NB4 (cell line): ENCODE data around the gene SLC47A2.
"Not testable (repeated sequence)": the region's sequence is repeated elsewhere in the genome, so short reads cannot be mapped to it uniquely, and the experiment has no call there.

Experiments used
- DNase-seq: peaks from one replicate; pipeline ENCODE4 v3.0.0; 2010; ENCODE audit warnings: low read depth
- H3K4me3 ChIP-seq: one replicate; pipeline ENCODE4 v1.5.1; 2011; ENCODE audit warnings: mild to moderate bottlenecking, low read depth, low read length, moderate library complexity
- MYC ChIP-seq: IDR thresholded peaks from 2 replicates; pipeline ENCODE4 v1.6.1; 2011; ENCODE audit warnings: low read depth, low read length
- POLR2A ChIP-seq: IDR thresholded peaks from 2 replicates; pipeline ENCODE4 v1.6.1; 2011; ENCODE audit warnings: mild to moderate bottlenecking; ENCODE audit not compliant: insufficient read length; ENCODE audit errors: extremely low read depth
- TF ChIP-seq, protein P1 (sequence below): IDR thresholded peaks from 2 replicates; pipeline ENCODE4 v1.6.1; 2011; ENCODE audit warnings: low read depth, low read length
- TF ChIP-seq, protein P2 (sequence below): IDR thresholded peaks from one replicate; pipeline ENCODE4 v1.5.1; 2012; ENCODE audit warnings: low read depth, low read length

The SLC47A2 gene

GRCh38 chr17:19671433-19671832 lies 45.0 kb downstream of the SLC47A2 start:
- no peak overlapping the region for H3K4me3 ChIP-seq
- no peak for DNase-seq
- TF ChIP-seq POLR2A (no peak), MYC (no peak)
- TF ChIP-seq, protein P1, sequence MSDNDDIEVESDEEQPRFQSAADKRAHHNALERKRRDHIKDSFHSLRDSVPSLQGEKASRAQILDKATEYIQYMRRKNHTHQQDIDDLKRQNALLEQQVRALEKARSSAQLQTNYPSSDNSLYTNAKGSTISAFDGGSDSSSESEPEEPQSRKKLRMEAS: no peak

GRCh38 chr17:19670908-19671307 lies 45.5 kb downstream of the SLC47A2 start:
- no peak for DNase-seq
- TF ChIP-seq, protein P1: no peak
- TF ChIP-seq, protein P2, sequence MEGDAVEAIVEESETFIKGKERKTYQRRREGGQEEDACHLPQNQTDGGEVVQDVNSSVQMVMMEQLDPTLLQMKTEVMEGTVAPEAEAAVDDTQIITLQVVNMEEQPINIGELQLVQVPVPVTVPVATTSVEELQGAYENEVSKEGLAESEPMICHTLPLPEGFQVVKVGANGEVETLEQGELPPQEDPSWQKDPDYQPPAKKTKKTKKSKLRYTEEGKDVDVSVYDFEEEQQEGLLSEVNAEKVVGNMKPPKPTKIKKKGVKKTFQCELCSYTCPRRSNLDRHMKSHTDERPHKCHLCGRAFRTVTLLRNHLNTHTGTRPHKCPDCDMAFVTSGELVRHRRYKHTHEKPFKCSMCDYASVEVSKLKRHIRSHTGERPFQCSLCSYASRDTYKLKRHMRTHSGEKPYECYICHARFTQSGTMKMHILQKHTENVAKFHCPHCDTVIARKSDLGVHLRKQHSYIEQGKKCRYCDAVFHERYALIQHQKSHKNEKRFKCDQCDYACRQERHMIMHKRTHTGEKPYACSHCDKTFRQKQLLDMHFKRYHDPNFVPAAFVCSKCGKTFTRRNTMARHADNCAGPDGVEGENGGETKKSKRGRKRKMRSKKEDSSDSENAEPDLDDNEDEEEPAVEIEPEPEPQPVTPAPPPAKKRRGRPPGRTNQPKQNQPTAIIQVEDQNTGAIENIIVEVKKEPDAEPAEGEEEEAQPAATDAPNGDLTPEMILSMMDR: no peak
- TF ChIP-seq POLR2A (no peak), MYC (no peak)
- no peak overlapping the region for H3K4me3 ChIP-seq

DNA sequence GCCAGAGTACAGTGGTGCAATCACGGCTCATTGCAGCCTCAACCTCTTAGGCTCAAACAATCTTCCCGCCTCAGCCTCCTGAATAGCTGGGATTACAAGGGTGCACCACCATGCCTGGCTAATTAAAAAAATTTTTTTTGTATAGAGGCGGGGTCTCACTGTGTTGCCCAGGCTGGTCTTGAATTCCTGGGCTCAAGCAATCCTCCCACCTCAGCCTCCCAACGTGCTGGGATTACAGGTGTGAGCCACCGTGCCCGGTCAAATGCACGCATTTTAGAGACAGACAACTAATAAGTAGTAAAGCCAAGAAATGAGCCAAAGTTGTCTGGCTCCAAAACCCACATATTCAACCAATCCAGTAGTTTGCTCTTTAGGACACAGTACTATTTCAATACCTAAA lies 46.7 kb downstream of the SLC47A2 start:
- not testable (repeated sequence) for H3K4me3 ChIP-seq, DNase-seq

DNA sequence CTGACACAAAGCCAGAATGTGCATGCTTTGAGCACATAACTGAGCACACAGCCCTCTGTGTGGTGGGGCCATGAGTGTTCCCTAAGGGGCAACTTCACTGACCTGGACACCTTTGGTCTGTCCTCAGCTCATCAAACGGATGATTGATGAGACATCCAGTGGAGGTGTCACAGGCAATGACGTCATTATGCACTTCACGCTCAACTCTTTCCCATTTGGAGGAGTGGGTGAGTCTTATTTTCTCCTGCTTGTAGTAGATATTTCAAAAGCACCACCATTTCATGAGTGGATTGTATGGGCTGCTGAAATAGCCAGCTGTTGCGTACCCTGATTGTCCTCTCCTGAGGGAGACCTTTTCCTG lies 51.6 kb downstream of the SLC47A2 start:
- TF ChIP-seq POLR2A: no peak
- TF ChIP-seq, protein P1: no peak
- TF ChIP-seq, protein P2: no peak
- TF ChIP-seq MYC: no peak
- no peak overlapping the region for H3K4me3 ChIP-seq
- DNase-seq: no peak

DNA sequence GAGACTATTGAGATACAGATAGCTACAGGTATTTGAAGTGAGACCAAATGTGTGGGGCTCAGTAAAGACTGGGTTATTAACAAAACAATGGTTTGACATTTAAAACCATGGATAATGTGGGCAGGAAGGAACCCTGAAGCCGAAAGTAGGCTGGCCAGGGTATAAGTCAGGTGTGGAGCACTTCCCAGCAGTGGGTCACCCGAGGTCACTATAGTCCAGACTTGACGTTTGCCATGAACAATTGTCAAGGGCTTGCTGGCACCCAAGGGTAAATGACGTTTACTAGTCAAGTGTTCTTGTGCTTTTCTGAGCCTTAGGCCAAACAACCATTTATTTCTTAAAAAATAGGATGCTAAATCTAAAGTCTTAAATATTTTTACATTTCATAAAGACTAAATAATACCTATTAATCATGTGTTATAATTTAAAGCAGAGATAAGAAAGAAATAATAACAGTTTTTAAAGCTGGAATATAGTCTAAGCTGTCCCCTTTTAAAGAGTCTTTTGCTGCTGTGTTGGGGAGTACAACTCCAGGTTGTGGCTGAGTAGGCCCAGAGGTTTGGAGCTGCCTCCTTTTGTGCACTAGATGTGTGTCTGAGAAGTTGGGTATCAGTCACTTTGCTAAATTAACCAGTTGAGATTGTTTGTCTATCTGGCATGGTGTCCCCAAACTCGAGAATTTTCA lies 52.1 kb downstream of the SLC47A2 start:
- TF ChIP-seq, protein P1: no peak
- TF ChIP-seq, protein P2: no peak
- TF ChIP-seq MYC (no peak), POLR2A (no peak)
- no peak overlapping the region for H3K4me3 ChIP-seq
- DNase-seq: no peak

- DNase-seq: no peak
- TF ChIP-seq MYC: no peak
- TF ChIP-seq, protein P2: no peak
- TF ChIP-seq, protein P1: no peak
- H3K4me3 ChIP-seq: no peak overlapping the region
These were observed 53.3 kb downstream of the SLC47A2 start for GRCh38 chr17:19663097-19663496.

GRCh38 chr17:19661121-19661520 lies 55.3 kb downstream of the SLC47A2 start:
- H3K4me3 ChIP-seq: no peak overlapping the region
- DNase-seq: no peak
- TF ChIP-seq, protein P1: no peak
- TF ChIP-seq, protein P2: no peak
- TF ChIP-seq POLR2A (no peak), MYC (no peak)
